Neuron (in vitro differentiated cells): ENCODE measurements around the gene APBA3.
"Not testable (repeated sequence)": the region's sequence is repeated elsewhere in the genome, so short reads cannot be mapped to it uniquely, and the experiment has no call there.

ENCODE experiments used
- H2AFZ ChIP-seq: one replicate; pipeline ENCODE4 v1.6.1; 2013; ENCODE audit warnings: low read depth, mild to moderate bottlenecking, inconsistent platforms, low read length, moderate library complexity
- H3K27me3 ChIP-seq: one replicate; pipeline ENCODE4 v1.6.1; 2013; ENCODE audit warnings: low read length; ENCODE audit not compliant: insufficient read depth
- H3K36me3 ChIP-seq: one replicate; pipeline ENCODE4 v1.6.1; 2013; ENCODE audit warnings: low read length; ENCODE audit not compliant: insufficient read depth
- H3K4me1 ChIP-seq: one replicate; pipeline ENCODE4 v1.6.1; 2013; ENCODE audit warnings: low read length; ENCODE audit not compliant: insufficient read depth
- H3K4me3 ChIP-seq: 2 replicates; pipeline ENCODE4 v1.5.1; 2013; ENCODE audit warnings: mild to moderate bottlenecking, low read length, moderate library complexity
- H3K9me3 ChIP-seq: one replicate; pipeline ENCODE4 v1.6.1; 2013; ENCODE audit warnings: low read length

Gene APBA3

GRCh38 chr19:3762501-3763459 lies 1.3 kb upstream of the APBA3 start, which contains the start of gene MRPL54:
MRPL54 (plus strand) TSS chr19:3762682; CDS start chr19:3762701, 19 bp downstream.
- peaks cover 25% of the 10 kb centered on the region for H3K36me3 ChIP-seq
- peaks cover 3% of the 10 kb centered on the region for H3K4me1 ChIP-seq
- H3K4me3 ChIP-seq = peak within 1 kb of the TSS; percentile 86
- no peaks in the 10 kb centered on the region for H3K9me3 ChIP-seq
- H3K27me3 ChIP-seq = no peaks in the 10 kb centered on the region
- H2AFZ ChIP-seq = peak within 1 kb of the TSS; percentile 81

- no peaks in the 10 kb centered on the region for H3K27me3 ChIP-seq
- H3K9me3 ChIP-seq = no peaks in the 10 kb centered on the region
- peak overlapping the region; percentile 86 for H3K4me3 ChIP-seq
- peaks cover 3% of the 10 kb centered on the region for H3K4me1 ChIP-seq
- H3K36me3 ChIP-seq = peaks cover 20% of the 10 kb centered on the region
- H2AFZ ChIP-seq = no peak overlapping the region
These were observed 610 bp upstream of the APBA3 start for GRCh38 chr19:3762130-3762473.

- H2AFZ ChIP-seq = peak overlapping the region; percentile 81
- H3K4me1 ChIP-seq = peaks cover 3% of the 10 kb centered on the region
- no peaks in the 10 kb centered on the region for H3K27me3 ChIP-seq
- peak overlapping the region; percentile 67 for H3K4me3 ChIP-seq
- H3K9me3 ChIP-seq = no peaks in the 10 kb centered on the region
- H3K36me3 ChIP-seq = peaks cover 12% of the 10 kb centered on the region
These were observed 576 bp downstream of the APBA3 start for GRCh38 chr19:3760871-3761361.

GRCh38 chr19:3759482-3760254 lies 1.8 kb downstream of the APBA3 start:
- Histone ChIP-seq H3K27me3 (no peaks in the 10 kb centered on the region), H3K4me3 (no peak overlapping the region), H2AFZ (no peak overlapping the region), H3K9me3 (no peaks in the 10 kb centered on the region), H3K36me3 (peaks cover 6% of the 10 kb centered on the region), H3K4me1 (peaks cover 3% of the 10 kb centered on the region)

GRCh38 chr19:3758297-3758696 lies 3.2 kb downstream of the APBA3 start:
- not testable (repeated sequence) for H2AFZ ChIP-seq, H3K9me3 ChIP-seq, H3K4me3 ChIP-seq, H3K27me3 ChIP-seq, H3K4me1 ChIP-seq
- peaks cover 10% of the 10 kb centered on the region for H3K36me3 ChIP-seq

- H3K36me3 ChIP-seq = peaks cover 10% of the 10 kb centered on the region
- H3K4me3 ChIP-seq, H3K4me1 ChIP-seq, H3K27me3 ChIP-seq, H2AFZ ChIP-seq, H3K9me3 ChIP-seq: not testable (repeated sequence)
These were observed 3.8 kb downstream of the APBA3 start for GRCh38 chr19:3757705-3758104.

GRCh38 chr19:3753631-3754410 lies 7.7 kb downstream of the APBA3 start:
- no peak overlapping the region for H2AFZ ChIP-seq
- no peaks in the 10 kb centered on the region for H3K9me3 ChIP-seq
- no peak overlapping the region for H3K4me3 ChIP-seq
- H3K36me3 ChIP-seq = peaks cover 15% of the 10 kb centered on the region
- no peaks in the 10 kb centered on the region for H3K27me3 ChIP-seq
- no peaks in the 10 kb centered on the region for H3K4me1 ChIP-seq

- H2AFZ ChIP-seq = no peak overlapping the region
- no peak overlapping the region for H3K4me3 ChIP-seq
- no peaks in the 10 kb centered on the region for H3K9me3 ChIP-seq
- H3K36me3 ChIP-seq = peaks cover 15% of the 10 kb centered on the region
- no peaks in the 10 kb centered on the region for H3K4me1 ChIP-seq
- no peaks in the 10 kb centered on the region for H3K27me3 ChIP-seq
These were observed 9.0 kb downstream of the APBA3 start for GRCh38 chr19:3752492-3752891.

GRCh38 chr19:3751236-3751635 lies 10.3 kb downstream of the APBA3 start:
- Histone ChIP-seq H3K4me3 (no peak overlapping the region), H3K4me1 (no peaks in the 10 kb centered on the region), H3K27me3 (no peaks in the 10 kb centered on the region), H3K36me3 (peaks cover 15% of the 10 kb centered on the region), H3K9me3 (no peaks in the 10 kb centered on the region), H2AFZ (no peak overlapping the region)

- Histone ChIP-seq H3K36me3 (peaks cover 15% of the 10 kb centered on the region), H3K27me3 (no peaks in the 10 kb centered on the region), H3K9me3 (no peaks in the 10 kb centered on the region), H3K4me1 (no peaks in the 10 kb centered on the region), H2AFZ (no peak overlapping the region), H3K4me3 (no peak overlapping the region)
These were observed 11.3 kb downstream of the APBA3 start for GRCh38 chr19:3750211-3750610.

GRCh38 chr19:3748965-3749364 lies 12.5 kb downstream of the APBA3 start:
- H3K36me3 ChIP-seq = peaks cover 11% of the 10 kb centered on the region
- H2AFZ ChIP-seq = no peak overlapping the region
- H3K4me1 ChIP-seq = no peaks in the 10 kb centered on the region
- no peak overlapping the region for H3K4me3 ChIP-seq
- H3K9me3 ChIP-seq = no peaks in the 10 kb centered on the region
- H3K27me3 ChIP-seq = no peaks in the 10 kb centered on the region

- Histone ChIP-seq H3K4me3 (no peak overlapping the region), H3K4me1 (no peaks in the 10 kb centered on the region), H2AFZ (no peak overlapping the region), H3K27me3 (no peaks in the 10 kb centered on the region), H3K36me3 (peaks cover 5% of the 10 kb centered on the region), H3K9me3 (no peaks in the 10 kb centered on the region)
These were observed 15.0 kb downstream of the APBA3 start for GRCh38 chr19:3746371-3747056.
